GM19372 (cell line): ENCODE data around the gene CKM.

ENCODE experiments used
- ATAC-seq: cut with Tn5 transposase; IDR thresholded peaks from one replicate; pipeline ENCODE4 v1.9.1; 2021; ENCODE audit warnings: mild to moderate bottlenecking, low read depth, moderate library complexity; ENCODE audit not compliant: unreplicated experiment

CKM gene

DNA sequence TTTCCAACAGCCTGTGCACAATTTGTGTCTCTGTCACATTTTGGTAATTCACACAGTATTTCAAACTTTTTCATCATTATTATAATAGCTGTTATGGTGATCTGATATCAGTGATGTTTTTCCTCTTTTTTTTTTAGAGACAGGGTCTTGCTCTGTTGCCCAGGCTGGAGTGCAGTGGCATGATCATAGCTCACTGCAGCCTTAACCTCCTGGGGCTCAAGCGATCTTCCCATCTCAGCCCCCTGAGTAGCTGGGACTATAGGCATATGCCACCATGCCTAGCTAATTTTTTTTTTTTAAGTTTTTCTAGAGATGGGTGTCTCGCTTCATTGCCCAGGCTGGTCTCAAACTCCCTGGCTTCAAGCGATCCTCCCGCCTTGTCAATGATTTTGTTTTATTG is 65.8 kb downstream of the CKM start:
- no peak for ATAC-seq
